Metanephros (tissue), 1 donor: ENCODE measurements around the gene TP53I11. TPM values are rescaled to one million over a fixed set of nuclear protein-coding genes. Genes with fewer than 3 reads are reported as not detected.

Experiments used
- total RNA-seq: library from RNA; depleted of rRNA; stranded (reverse); fragments of >200 nt; gene quantifications from one replicate; pipeline ENCODE4 v1.2.3, GENCODE V29; 2014

Gene TP53I11, protein sequence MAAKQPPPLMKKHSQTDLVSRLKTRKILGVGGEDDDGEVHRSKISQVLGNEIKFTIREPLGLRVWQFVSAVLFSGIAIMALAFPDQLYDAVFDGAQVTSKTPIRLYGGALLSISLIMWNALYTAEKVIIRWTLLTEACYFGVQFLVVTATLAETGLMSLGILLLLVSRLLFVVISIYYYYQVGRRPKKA
- total RNA-seq: 51.6 TPM

DNA sequence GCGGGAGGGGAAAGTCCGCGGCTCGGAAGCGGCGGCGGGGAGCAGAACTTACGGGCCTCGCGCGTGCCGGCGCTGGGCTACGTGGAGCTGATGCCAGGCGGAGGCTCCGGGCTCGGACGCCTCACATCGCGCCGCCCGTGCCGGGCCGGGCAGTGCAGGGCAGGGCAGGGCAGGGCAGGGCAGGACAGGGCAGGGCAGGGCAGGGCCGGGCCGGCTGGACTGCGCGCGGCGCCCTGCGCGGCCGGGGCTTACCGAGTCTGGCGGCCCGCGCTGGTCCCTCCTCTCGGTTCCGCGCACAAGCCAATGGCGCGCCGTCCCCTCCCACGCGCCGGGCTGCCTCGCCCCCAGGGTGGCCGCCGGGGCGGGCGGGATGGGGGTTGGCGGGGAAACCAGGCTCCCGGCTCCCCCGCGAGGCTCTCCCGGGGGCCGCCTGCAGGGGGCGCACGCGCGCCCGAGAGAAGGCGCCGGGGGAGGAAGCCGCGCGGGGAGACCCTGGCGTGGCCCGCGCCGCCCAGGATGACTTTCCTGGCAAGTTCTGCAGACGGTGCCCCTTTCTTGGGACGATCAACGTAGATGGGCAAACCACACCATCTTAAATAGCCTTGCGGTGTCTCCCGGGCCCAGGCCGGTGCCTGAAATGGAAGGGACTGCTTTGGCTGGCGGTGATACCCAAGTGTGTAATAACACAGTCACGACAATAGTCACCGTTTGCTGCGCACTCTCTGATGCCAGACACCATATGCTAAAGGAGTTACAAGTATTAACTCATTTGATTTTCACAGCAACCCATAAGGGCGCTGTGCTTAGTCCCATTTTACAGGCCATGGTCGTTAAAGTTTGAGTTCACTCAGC is at the start of gene TP53I11:
TSS of gene TP53I11 (minus strand) at position 259 of the 852 bp plus-strand sequence. CDS start 12,548 bp downstream, outside the sequence.

Other genes starting within 250 kb of the TP53I11 start
- gene TSPAN18, start 223.9 kb downstream of the TP53I11 start, total RNA-seq: 27.6 TPM
- gene PRDM11, start 195.8 kb upstream of the TP53I11 start, total RNA-seq: 27.1 TPM